DND-41 (cell line): Measurements from ENCODE around the gene PTPRD.

ENCODE experiments used
- CTCF ChIP-seq: IDR thresholded peaks from 2 replicates; pipeline ENCODE4 v1.5.1; 2012; ENCODE audit warnings: borderline replicate concordance, low read length, moderate library complexity, mild to moderate bottlenecking; ENCODE audit not compliant: poor library complexity, severe bottlenecking; ENCODE audit errors: extremely low read depth
- EZH2 ChIP-seq: IDR thresholded peaks from 3 replicates; pipeline ENCODE4 v1.6.1; 2012; ENCODE audit warnings: borderline replicate concordance, low read depth, mild to moderate bottlenecking, moderate library complexity, low read length, inconsistent platforms; ENCODE audit not compliant: severe bottlenecking

- TF ChIP-seq CTCF: no peak
- no peak for TF ChIP-seq EZH2
These were observed 738.5 kb downstream of the PTPRD start for GRCh38 chr9:9874270-9874669.
